GM20000 (cell line): ENCODE measurements around the gene PGGHG.
A peak's percentile ranks its signal among the peaks of the same experiment; 100 is the strongest.

Source experiments
- DNase-seq: peaks from one replicate; pipeline ENCODE4 v3.0.0; 2012; ENCODE audit warnings: low spot score
- CTCF ChIP-seq: IDR thresholded peaks from 2 replicates; pipeline ENCODE4 v1.5.1; 2012; ENCODE audit warnings: mild to moderate bottlenecking, control low read depth; ENCODE audit errors: extremely low read depth, missing control alignments

PGGHG gene

GRCh38 chr11:297586-298405 is 8.9 kb downstream of the PGGHG start:
- TF ChIP-seq CTCF = no peak
- no peak for DNase-seq

GRCh38 chr11:298406-299065 is 9.6 kb downstream of the PGGHG start:
- no peak for TF ChIP-seq CTCF
- no peak for DNase-seq

GRCh38 chr11:299081-299891 is 10.4 kb downstream of the PGGHG start, which contains the start of gene IFITM5:
TSS of gene IFITM5 (minus strand) at chr11:299526. CDS start at chr11:299490, 36 bp downstream.
- DNase-seq = no peak
- no peak for TF ChIP-seq CTCF

- DNase-seq = peak; percentile 58
These were observed 11.2 kb downstream of the PGGHG start for GRCh38 chr11:299951-300735.

GRCh38 chr11:303363-303762 is 14.4 kb downstream of the PGGHG start:
- TF ChIP-seq CTCF = no peak
- DNase-seq = peak; percentile 87

More at GRCh38 chr11:299951-300735, 11.2 kb downstream of the PGGHG start:
- no peak for TF ChIP-seq CTCF

- DNase-seq = no peak
- TF ChIP-seq CTCF = no peak
These were observed 15.2 kb downstream of the PGGHG start for GRCh38 chr11:304061-304506.
